Mononuclear cell (primary cell): ENCODE measurements around the gene ARHGEF35. TPM values are rescaled to one million over a fixed set of nuclear protein-coding genes. Genes with fewer than 3 reads are reported as not detected.

Source experiments
- H3K27me3 ChIP-seq: 2 replicates; pipeline ENCODE4 v1.6.0; 2011; ENCODE audit warnings: low read length, control low read depth; ENCODE audit not compliant: insufficient read depth
- H3K4me1 ChIP-seq: 2 replicates; pipeline ENCODE4 v1.5.1; 2011; ENCODE audit warnings: mild to moderate bottlenecking, low read length, control low read depth; ENCODE audit not compliant: insufficient read depth
- H3K4me3 ChIP-seq: 2 replicates; pipeline ENCODE4 v1.5.1; 2011; ENCODE audit warnings: mild to moderate bottlenecking, low read length, moderate library complexity
- H3K9me3 ChIP-seq: 2 replicates; pipeline ENCODE4 v1.5.1; 2011; ENCODE audit warnings: low read depth, mild to moderate bottlenecking, control low read depth, low read length
- total RNA-seq: library from RNA; depleted of rRNA; stranded (reverse); fragments of >200 nt; gene quantifications from one replicate; pipeline ENCODE4 v1.2.3, GENCODE V29; 2012

ARHGEF35 gene
- total RNA-seq, 1 donor: 1.2 TPM

- no peaks in the 10 kb centered on the region for H3K27me3 ChIP-seq
- no peaks in the 10 kb centered on the region for H3K4me1 ChIP-seq
- no peak overlapping the region for H3K4me3 ChIP-seq
- H3K9me3 ChIP-seq: no peaks in the 10 kb centered on the region
Measured at GRCh38 chr7:144137501-144137900, 58.1 kb downstream of the ARHGEF35 start.

Other genes with a start within 250 kb of the ARHGEF35 start
- under 0.01 TPM for gene OR2F1, start 241.0 kb downstream of the ARHGEF35 start, total RNA-seq
- under 0.01 TPM for gene OR6B1, start 195.5 kb downstream of the ARHGEF35 start, total RNA-seq
- under 0.01 TPM for gene OR2A5, start 146.9 kb downstream of the ARHGEF35 start, total RNA-seq
- gene OR2A25, start 126.0 kb downstream of the ARHGEF35 start, total RNA-seq: not detected
- not detected for gene OR2A12, start 109.6 kb downstream of the ARHGEF35 start, total RNA-seq
- not detected for gene OR2A2, start 86.2 kb downstream of the ARHGEF35 start, total RNA-seq
- gene OR2A14, start 72.7 kb downstream of the ARHGEF35 start, total RNA-seq: not detected
- 2.0 TPM for gene CTAGE4, start 12.4 kb downstream of the ARHGEF35 start, total RNA-seq
- gene OR2A42, start 43.8 kb upstream of the ARHGEF35 start, total RNA-seq: 0.10 TPM
- gene OR2A7, start 69.0 kb upstream of the ARHGEF35 start, total RNA-seq: 3.6 TPM
- gene CTAGE8, start 73.5 kb upstream of the ARHGEF35 start, total RNA-seq: 0.73 TPM
- gene OR2A1, start 116.6 kb upstream of the ARHGEF35 start, total RNA-seq: not detected
- 5.1 TPM for gene ARHGEF5, start 159.6 kb upstream of the ARHGEF35 start, total RNA-seq
- not detected for gene NOBOX, start 207.9 kb upstream of the ARHGEF35 start, total RNA-seq